Midbrain (tissue), 1 donor: ENCODE measurements around the gene OSBP2.

Source experiments
- DNase-seq: peaks from one replicate; lab custom pipeline; 2025; lab: John Stamatoyannopoulos, UW

Gene OSBP2

GRCh38 chr22:30881361-30882183 is 186.9 kb downstream of the OSBP2 start:
- no peak for DNase-seq

GRCh38 chr22:30882184-30882717 is 187.6 kb downstream of the OSBP2 start:
- no peak for DNase-seq

GRCh38 chr22:30882974-30883533 is 188.4 kb downstream of the OSBP2 start:
- DNase-seq: no peak

- no peak for DNase-seq
These were observed 189.0 kb downstream of the OSBP2 start for GRCh38 chr22:30883586-30884145.

GRCh38 chr22:30884211-30885000 is 189.7 kb downstream of the OSBP2 start:
- DNase-seq: no peak

GRCh38 chr22:30885001-30885366 is 190.3 kb downstream of the OSBP2 start:
- DNase-seq: no peak

GRCh38 chr22:30885591-30885990 is 190.9 kb downstream of the OSBP2 start:
- DNase-seq: no peak

GRCh38 chr22:30887453-30887852 is 192.8 kb downstream of the OSBP2 start:
- DNase-seq: no peak

- DNase-seq: no peak
These were observed 193.2 kb downstream of the OSBP2 start for GRCh38 chr22:30887861-30888260.

- no peak for DNase-seq
These were observed 194.8 kb downstream of the OSBP2 start for GRCh38 chr22:30889268-30889995.

GRCh38 chr22:30889996-30890480 is 195.4 kb downstream of the OSBP2 start:
- DNase-seq: no peak

- DNase-seq: no peak
These were observed 196.2 kb downstream of the OSBP2 start for GRCh38 chr22:30890686-30891442.

- DNase-seq: no peak
These were observed 196.7 kb downstream of the OSBP2 start for GRCh38 chr22:30891443-30891755.

GRCh38 chr22:30891781-30892180 is 197.1 kb downstream of the OSBP2 start:
- no peak for DNase-seq

- no peak for DNase-seq
These were observed 197.6 kb downstream of the OSBP2 start for GRCh38 chr22:30892286-30892685.

GRCh38 chr22:30892731-30893221 is 198.1 kb downstream of the OSBP2 start:
- DNase-seq: no peak

GRCh38 chr22:30893434-30894370 is 199.0 kb downstream of the OSBP2 start:
- no peak for DNase-seq

- DNase-seq: no peak
These were observed 199.7 kb downstream of the OSBP2 start for GRCh38 chr22:30894371-30894740.

- no peak for DNase-seq
These were observed 208.1 kb downstream of the OSBP2 start for GRCh38 chr22:30902496-30903357.
